Right ventricle myocardium inferior (tissue), 1 donor: ENCODE results near the gene WRNIP1. TPM values are rescaled to one million over a fixed set of nuclear protein-coding genes. Genes with fewer than 3 reads are reported as not detected.

ENCODE experiments used
- ATAC-seq: fragments of 200-7000 bp; cut with Tn5 transposase; one replicate; pipeline ENCODE4 v1.9.1; 2020; ENCODE audit warnings: mild to moderate bottlenecking, moderate library complexity
- DNase-seq: peaks from one replicate; pipeline ENCODE4 v3.0.0; 2021; ENCODE audit errors: missing footprints
- intact Hi-C: fragments of 100-400 bp; cut with DNase I; formaldehyde crosslinking; loops from one replicate; pipeline ENCODE4 v1.11.0; 2022
- total RNA-seq: library from RNA; stranded (reverse); fragmentation: NEBNext Ultra II Directional; extraction: Animal tissue kit (Norgen Biotek cat#: 25700); gene quantifications from one replicate; pipeline ENCODE4 v1.2.1, GENCODE V29; 2021
- donor health status: DM: no; HTN: yes; CAD: no; lungs with severe emphysema.

Gene WRNIP1
- total RNA-seq, 1 donor from 2014 or later: 40.8 TPM

DNA sequence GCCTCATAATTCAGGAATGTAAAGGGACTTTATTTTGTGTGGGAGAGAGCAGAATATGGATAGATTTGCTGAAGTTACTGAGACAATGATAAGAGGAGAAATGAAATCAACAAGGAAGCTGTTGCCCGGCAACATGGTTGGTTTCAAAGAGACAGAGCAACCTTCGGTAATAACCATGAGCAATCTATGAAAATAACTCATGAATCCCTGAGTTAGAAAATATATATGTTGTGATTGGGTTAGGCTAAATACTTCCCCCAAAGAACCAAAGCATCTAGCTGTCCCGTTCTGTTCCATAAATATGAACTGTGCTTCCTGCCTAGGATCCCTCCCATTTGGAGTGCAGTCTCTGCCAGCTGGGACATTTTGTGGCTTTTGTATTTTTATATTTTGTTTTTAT, 53.4 kb downstream of the WRNIP1 start:
- peak; percentile 54 for ATAC-seq

DNA sequence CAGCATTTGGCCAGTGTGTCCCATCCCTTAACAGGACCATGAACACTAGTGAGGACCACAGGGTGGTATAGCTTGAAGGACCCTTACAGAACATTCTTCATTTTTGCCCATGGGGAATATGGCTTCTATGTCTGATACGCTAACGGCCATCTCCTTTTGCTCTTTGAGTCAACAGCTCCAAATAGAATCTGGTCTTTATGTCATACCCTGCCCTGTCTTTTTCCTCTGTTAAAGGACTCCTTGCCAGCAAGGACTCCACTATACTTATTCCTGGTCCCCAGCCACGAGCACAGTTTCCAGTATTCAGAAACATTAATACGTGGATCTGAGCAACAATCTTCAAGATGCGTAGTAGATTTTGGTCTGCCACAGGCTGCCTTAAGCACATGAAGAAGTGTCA, 53.9 kb downstream of the WRNIP1 start:
- no peak for DNase-seq
- ATAC-seq: no peak
- intact Hi-C loops: no loop called here

More for the DNA sequence above, 53.4 kb downstream of the WRNIP1 start:
- intact Hi-C loops: no loop called here
- DNase-seq: no peak

GRCh38 chr6:2819978-2820377, 54.8 kb downstream of the WRNIP1 start:
- intact Hi-C loops: no loop called here
- ATAC-seq: no peak
- no peak for DNase-seq

DNA sequence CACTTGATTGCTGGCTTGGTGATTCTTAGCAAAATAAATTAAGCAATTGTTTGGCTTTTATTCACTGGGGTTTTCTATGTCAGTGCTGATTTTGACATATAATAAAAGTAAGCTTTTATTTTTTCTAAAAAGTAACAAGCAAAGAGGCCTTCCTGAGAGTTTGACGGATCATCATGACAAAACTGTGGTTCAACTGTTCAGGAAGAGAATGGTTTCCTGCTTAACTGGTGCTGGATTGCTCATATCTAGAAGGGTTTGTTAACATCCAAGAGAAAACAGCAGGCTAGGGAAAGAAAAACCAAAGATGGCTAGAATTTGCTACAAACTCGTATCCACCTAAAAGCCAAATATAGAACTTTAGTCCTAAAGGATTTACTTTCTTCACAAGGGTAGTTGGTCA, 55.2 kb downstream of the WRNIP1 start:
- no peak for DNase-seq
- no peak for ATAC-seq
- intact Hi-C loops: no loop called here

GRCh38 chr6:2821554-2821953, 56.4 kb downstream of the WRNIP1 start:
- intact Hi-C loops: no loop called here

DNA sequence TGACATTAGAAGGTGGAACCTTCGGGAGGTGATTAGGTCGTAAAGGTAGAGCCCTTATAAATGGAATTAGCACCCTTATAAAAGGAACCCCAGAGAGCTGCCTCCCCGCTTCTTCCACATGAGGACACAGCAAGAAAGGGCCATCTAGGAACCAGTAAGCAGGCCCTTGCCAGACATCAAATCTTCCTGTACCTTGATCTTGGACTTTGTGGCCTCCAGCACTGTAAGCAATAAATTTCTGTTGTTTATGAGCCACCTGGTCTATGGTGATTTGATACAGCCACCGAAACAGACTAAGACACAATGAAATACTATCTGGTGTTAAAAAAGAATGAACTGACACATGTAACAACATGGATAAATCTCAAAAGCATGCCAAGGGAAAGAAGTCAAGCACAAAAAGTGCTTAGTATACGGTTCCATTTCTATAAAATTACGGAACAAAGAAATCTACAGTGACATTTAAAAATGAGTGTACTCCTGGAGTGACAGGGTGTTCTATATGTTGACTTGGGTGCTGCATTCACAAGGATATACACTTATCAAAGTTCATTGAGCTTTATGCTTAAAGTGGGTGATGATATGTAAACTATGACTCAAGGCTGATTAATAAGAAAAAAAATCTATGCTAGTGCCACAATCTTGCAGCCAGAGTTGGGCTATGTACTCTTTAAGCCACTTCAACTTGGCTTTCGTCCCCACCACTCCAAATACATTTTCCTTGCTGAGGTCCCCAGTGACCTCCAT, 58.1 kb downstream of the WRNIP1 start:
- DNase-seq (no peak), ATAC-seq (no peak)
- intact Hi-C loops: no loop called here

More at GRCh38 chr6:2821554-2821953, 56.4 kb downstream of the WRNIP1 start:
- ATAC-seq: no peak
- no peak for DNase-seq

- intact Hi-C loops: loop anchor here (5.0 kb wide), 1 partner anchor 34 kb away; no protein-coding TSS in a partner anchor
- ATAC-seq (no peak), DNase-seq (no peak)
Observed at GRCh38 chr6:2826131-2826530, 60.9 kb downstream of the WRNIP1 start.

DNA sequence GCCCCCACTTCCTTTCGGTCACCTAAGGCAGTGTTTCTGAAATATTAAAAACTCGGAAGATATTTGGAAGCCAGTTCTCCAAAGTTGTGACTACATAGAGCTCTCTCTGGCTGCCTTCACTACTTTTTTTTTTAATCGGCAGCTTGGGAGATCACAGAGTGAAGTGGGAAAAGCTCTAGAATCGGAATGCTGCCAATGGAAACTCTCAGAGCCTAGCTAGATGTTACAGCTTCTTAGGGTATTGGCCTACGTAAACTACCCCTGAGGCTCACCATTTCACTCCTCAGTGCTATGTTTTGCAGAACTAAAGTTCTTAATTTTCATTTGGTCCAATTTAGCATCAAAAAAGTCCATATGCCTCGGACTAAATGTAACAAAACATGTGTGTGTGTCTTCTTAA, 61.9 kb downstream of the WRNIP1 start:
- DNase-seq (no peak), ATAC-seq (peak; percentile 56)
- intact Hi-C loops: loop anchor here (5.0 kb wide), 1 partner anchor 35 kb away; no protein-coding TSS in a partner anchor

DNA sequence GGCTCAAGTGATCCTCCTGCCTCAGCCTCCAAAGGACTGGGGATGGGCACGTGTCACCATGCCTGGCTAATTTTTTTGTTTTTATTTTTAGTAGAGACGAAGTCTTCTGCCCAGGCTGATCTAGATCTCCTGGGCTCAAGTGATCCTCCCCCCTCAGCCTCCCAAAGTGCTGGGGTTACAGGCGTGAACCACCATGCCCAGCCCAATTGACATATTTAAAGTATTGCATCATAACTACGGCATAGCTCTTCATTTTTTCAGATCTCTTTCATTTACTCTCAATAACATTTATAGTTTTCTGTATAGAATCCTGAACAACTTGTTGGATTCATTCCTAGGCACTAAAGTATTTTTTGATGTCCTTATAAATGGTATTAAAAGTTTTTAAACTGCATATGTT, 63.4 kb downstream of the WRNIP1 start:
- DNase-seq (no peak), ATAC-seq (no peak)
- intact Hi-C loops: loop anchor here (5.0 kb wide), 1 partner anchor 36 kb away; no protein-coding TSS in a partner anchor

DNA sequence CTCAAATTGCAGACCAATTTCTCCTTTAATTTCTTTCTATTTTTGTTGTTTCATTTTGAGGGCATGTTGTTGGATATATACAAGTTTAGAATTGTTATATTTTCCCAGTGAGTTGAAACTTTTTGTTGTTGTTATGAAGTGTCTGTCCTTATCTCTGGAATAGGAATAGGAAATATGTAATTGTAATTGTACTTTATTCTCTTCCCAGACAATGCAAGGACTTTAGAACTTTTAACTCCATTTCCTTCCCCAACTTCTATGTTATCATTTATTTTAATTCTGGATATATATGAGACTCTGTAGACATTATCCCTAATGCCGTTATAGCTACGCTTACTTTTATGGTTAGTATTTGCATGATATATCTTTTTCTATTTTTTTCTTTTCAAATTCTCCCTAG, 64.1 kb downstream of the WRNIP1 start:
- ATAC-seq: no peak
- intact Hi-C loops: loop anchor here (5.0 kb wide), 1 partner anchor 37 kb away; no protein-coding TSS in a partner anchor
- DNase-seq: no peak

DNA sequence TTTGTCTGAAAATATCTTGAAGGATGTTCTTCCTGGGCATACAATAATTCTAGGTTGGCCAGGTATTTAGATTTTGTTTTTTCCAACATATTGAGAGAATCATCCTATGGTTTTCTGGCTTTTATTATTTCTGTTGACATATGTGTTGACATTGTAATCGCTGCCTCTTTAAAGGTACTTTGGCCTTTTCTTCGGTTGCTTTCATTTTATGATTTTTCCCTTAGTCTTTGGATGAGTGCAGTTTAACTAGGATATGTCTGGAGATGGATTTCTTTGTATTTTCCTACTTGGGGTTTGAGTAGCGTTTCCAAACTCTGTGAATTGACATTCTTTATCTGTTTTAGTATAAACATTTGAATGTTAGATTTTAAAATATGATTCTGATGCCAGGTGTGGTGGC, 65.0 kb downstream of the WRNIP1 start:
- ATAC-seq (no peak), DNase-seq (no peak)
- intact Hi-C loops: no loop called here

- DNase-seq (no peak), ATAC-seq (no peak)
- intact Hi-C loops: no loop called here
Observed at GRCh38 chr6:2831392-2831791, 66.2 kb downstream of the WRNIP1 start.

GRCh38 chr6:2834262-2834661, 69.1 kb downstream of the WRNIP1 start:
- ATAC-seq (no peak), DNase-seq (no peak)
- intact Hi-C loops: no loop called here

Other genes with a start within 250 kb of the WRNIP1 start
- 2.0 TPM for gene MYLK4, start 14.5 kb upstream of the WRNIP1 start, total RNA-seq
- gene SERPINB1, start 76.5 kb downstream of the WRNIP1 start, total RNA-seq: 27.5 TPM
- gene SERPINB9, start 137.9 kb downstream of the WRNIP1 start, total RNA-seq: 3.2 TPM
- gene SERPINB6, start 206.2 kb downstream of the WRNIP1 start, total RNA-seq: 275 TPM
- gene NQO2, start 234.5 kb downstream of the WRNIP1 start, total RNA-seq: 57.5 TPM